ENCODE data around the gene CTSE. TPM values are rescaled to one million over a fixed set of nuclear protein-coding genes. Genes with fewer than 3 reads are reported as not detected.

The CTSE gene
- total and polyA plus RNA-seq, 2 experiments from 2014 or later: not detected

GRCh38 chr1:205972081-205972480, 51.6 kb downstream of the CTSE start:
- Mint-ChIP-seq H3K27ac (no peak overlapping the region), H3K4me1 (peaks cover 2% of the 10 kb centered on the region; the same call in 2 of the 3 replicates), H3K9me3 (peaks cover 7% of the 10 kb centered on the region; the same call in 2 of the 3 replicates), H3K27me3 (ENCODE audit: insufficient read depth, low read depth, poor library complexity) (peaks cover 7% of the 10 kb centered on the region), H3K36me3 (ENCODE audit: low read depth) (no peaks in the 10 kb centered on the region; the same call in 2 of the 3 replicates), H3K4me3 (no peak overlapping the region)
- Histone ChIP-seq H3K4me2 (no peak overlapping the region), H3K79me2 (replicated peaks; ENCODE audit: insufficient read depth) (no peaks in the 10 kb centered on the region), H3K4me1 (ENCODE audit: insufficient read depth) (no peaks in the 10 kb centered on the region), H3K27ac (ENCODE audit: low read depth) (no peak overlapping the region), H3K4me3 (no peak overlapping the region), H3K36me3 (ENCODE audit: insufficient read depth) (no peaks in the 10 kb centered on the region), H3K9me2 (ENCODE audit: insufficient read depth) (no peaks in the 10 kb centered on the region), H4K20me1 (replicated peaks; ENCODE audit: insufficient read depth) (no peaks in the 10 kb centered on the region), H3F3A (replicated peaks; ENCODE audit: low read depth) (peaks cover 10% of the 10 kb centered on the region; the same call in 1 of the 2 replicates), H2AFZ (no peak overlapping the region), H3K27me3 (ENCODE audit: insufficient read depth) (no peaks in the 10 kb centered on the region)
- ATAC-seq (no peak), DNase-seq (ENCODE audit: low spot score) (no peak)
- TF ChIP-seq CREB1 (CRISPR knock-in tag; IDR thresholded peaks at IDR 0.05; ENCODE audit: low read depth) (no peak), ZNF114 (CRISPR knock-in tag; IDR thresholded peaks at IDR 0.05) (no peak), STAT1 (IDR thresholded peaks at IDR 0.05; ENCODE audit: unreplicated experiment) (no peak)

- H3K4me2 ChIP-seq: no peak overlapping the region
- no peaks in the 10 kb centered on the region for H3K36me3 ChIP-seq (ENCODE audit: insufficient read depth)
- H2AFZ ChIP-seq: no peak overlapping the region
- H3F3A ChIP-seq (replicated peaks; ENCODE audit: low read depth): peaks cover 10% of the 10 kb centered on the region; the same call in 1 of the 2 replicates
- DNase-seq (ENCODE audit: low spot score): no peak
- no peaks in the 10 kb centered on the region for H4K20me1 ChIP-seq (replicated peaks; ENCODE audit: insufficient read depth)
- no peak overlapping the region for H3K4me3 Mint-ChIP-seq
- no peaks in the 10 kb centered on the region; the same call in 2 of the 3 replicates for H3K36me3 Mint-ChIP-seq (ENCODE audit: low read depth)
- no peaks in the 10 kb centered on the region for H3K79me2 ChIP-seq (replicated peaks; ENCODE audit: insufficient read depth)
- H3K4me1 Mint-ChIP-seq: no peaks in the 10 kb centered on the region
- no peaks in the 10 kb centered on the region for H3K4me1 ChIP-seq (ENCODE audit: insufficient read depth)
- peaks cover 7% of the 10 kb centered on the region; the same call in 2 of the 3 replicates for H3K9me3 Mint-ChIP-seq
- H3K27ac ChIP-seq (ENCODE audit: low read depth): no peak overlapping the region
- no peak overlapping the region for H3K4me3 ChIP-seq
- H3K27me3 Mint-ChIP-seq (ENCODE audit: insufficient read depth, low read depth, poor library complexity): peaks cover 7% of the 10 kb centered on the region
- H3K27ac Mint-ChIP-seq: no peak overlapping the region
- no peak for ATAC-seq
- H3K9me2 ChIP-seq (ENCODE audit: insufficient read depth): no peaks in the 10 kb centered on the region
- no peaks in the 10 kb centered on the region for H3K27me3 ChIP-seq (ENCODE audit: insufficient read depth)
- TF ChIP-seq EZH2phosphoT487 (IDR thresholded peaks at IDR 0.05; ENCODE audit: unreplicated experiment) (no peak), POLR2AphosphoS5 (IDR thresholded peaks at IDR 0.05; ENCODE audit: low read depth) (no peak), EZH2 (IDR thresholded peaks at IDR 0.05; ENCODE audit: low read depth, unreplicated experiment) (no peak), JUNB (IDR thresholded peaks at IDR 0.05; ENCODE audit: unreplicated experiment) (no peak), CTCF (conservative IDR thresholded peaks at IDR 0.05; ENCODE audit: low read depth in 2 of 2) (no peak), ZNF462 (CRISPR knock-in tag; IDR thresholded peaks at IDR 0.05) (no peak), CREB1 (CRISPR knock-in tag; IDR thresholded peaks at IDR 0.05; ENCODE audit: low read depth) (no peak), STAT1 (IDR thresholded peaks at IDR 0.05; ENCODE audit: unreplicated experiment) (no peak), ZNF114 (CRISPR knock-in tag; IDR thresholded peaks at IDR 0.05) (no peak), REST (IDR thresholded peaks at IDR 0.05; ENCODE audit: unreplicated experiment) (no peak)
These were observed 52.6 kb downstream of the CTSE start for GRCh38 chr1:205971082-205971481.
